Suprapubic skin (tissue), 4 donors: Measurements from ENCODE around the gene MCTP2. TPM values are rescaled to one million over a fixed set of nuclear protein-coding genes. Genes with fewer than 3 reads are reported as not detected.

Experiments
- DNase-seq, 2 donors: peaks; one replicate each; pipeline ENCODE4 v3.0.0-alpha.2; 2019; ENCODE audit warnings: low spot score in 2 of 2
- H3K27ac ChIP-seq: fragments of 200-600 bp; sonication (generic); one replicate; pipeline ENCODE4 v1.5.1; 2019
- H3K27me3 ChIP-seq: fragments of 200-600 bp; sonication (generic); one replicate; pipeline ENCODE4 v1.5.1; 2019
- H3K36me3 ChIP-seq: fragments of 200-600 bp; sonication (generic); one replicate; pipeline ENCODE4 v1.5.1; 2019
- H3K4me1 ChIP-seq: fragments of 200-600 bp; sonication (generic); one replicate; pipeline ENCODE4 v1.5.1; 2019
- H3K4me3 ChIP-seq: fragments of 200-600 bp; sonication (generic); one replicate; pipeline ENCODE4 v1.5.1; 2019; ENCODE audit warnings: mild to moderate bottlenecking
- H3K9me3 ChIP-seq: fragments of 200-600 bp; sonication (generic); one replicate; pipeline ENCODE4 v1.5.1; 2019
- CTCF ChIP-seq, 2 donors: fragments of 200-600 bp in 1 of 2; fragments of 450-650 bp in 1 of 2; sonication (generic) in 1 of 2; IDR thresholded peaks; one replicate each; pipeline ENCODE4 v1.5.1; 2016 to 2019; ENCODE audit warnings: antibody characterized with exemption in 2 of 2, mild to moderate bottlenecking in 1 of 2, moderate library complexity in 1 of 2
- EP300 ChIP-seq: sonication (generic); formaldehyde crosslinking; IDR thresholded peaks from one replicate; pipeline ENCODE4 v1.6.1; 2017; ENCODE audit warnings: antibody characterized with exemption
- POLR2A ChIP-seq, 2 donors: fragments of 450-650 bp; IDR thresholded peaks; one replicate each; pipeline ENCODE4 v1.6.1; 2017; ENCODE audit warnings: antibody characterized with exemption in 2 of 2, mild to moderate bottlenecking in 2 of 2, moderate library complexity in 2 of 2
- POLR2AphosphoS5 ChIP-seq, 3 donors: sonication (generic); formaldehyde crosslinking; IDR thresholded peaks; one replicate each; pipeline ENCODE4 v1.6.1; 2017; ENCODE audit warnings: antibody characterized with exemption in 3 of 3
- WGBS: methylation state at CpG from one replicate; pipeline ENCODE4 v1.1.5; 2018; 5-methylcytosine and 5-hydroxymethylcytosine counted together
- total RNA-seq, 4 donors: library from RNA; depleted of rRNA; stranded (reverse); fragments of >200 nt; gene quantifications; one replicate each; pipeline ENCODE4 v1.1.0, GENCODE V29; 2016

Gene MCTP2
- total RNA-seq, 4 donors from 2014 or later = 17.2 to 41.8 (median 20.5) TPM

GRCh38 chr15:94306700-94307650 lies 75.6 kb downstream of the MCTP2 start:
- H3K4me3 ChIP-seq = no peak overlapping the region
- H3K36me3 ChIP-seq = no peaks in the 10 kb centered on the region
- DNase-seq = no peak
- H3K27me3 ChIP-seq = no peaks in the 10 kb centered on the region
- no peak for TF ChIP-seq EP300
- TF ChIP-seq POLR2A (IDR thresholded peaks at IDR 0.05) = no peak
- TF ChIP-seq POLR2AphosphoS5 (IDR thresholded peaks at IDR 0.05) = no peak
- no peak for TF ChIP-seq CTCF (IDR thresholded peaks at IDR 0.05)
- H3K27ac ChIP-seq = no peak overlapping the region
- WGBS = 78% methylated on average over 13 of the region's 13 CpGs
- no peaks in the 10 kb centered on the region for H3K9me3 ChIP-seq
- no peaks in the 10 kb centered on the region for H3K4me1 ChIP-seq

DNA sequence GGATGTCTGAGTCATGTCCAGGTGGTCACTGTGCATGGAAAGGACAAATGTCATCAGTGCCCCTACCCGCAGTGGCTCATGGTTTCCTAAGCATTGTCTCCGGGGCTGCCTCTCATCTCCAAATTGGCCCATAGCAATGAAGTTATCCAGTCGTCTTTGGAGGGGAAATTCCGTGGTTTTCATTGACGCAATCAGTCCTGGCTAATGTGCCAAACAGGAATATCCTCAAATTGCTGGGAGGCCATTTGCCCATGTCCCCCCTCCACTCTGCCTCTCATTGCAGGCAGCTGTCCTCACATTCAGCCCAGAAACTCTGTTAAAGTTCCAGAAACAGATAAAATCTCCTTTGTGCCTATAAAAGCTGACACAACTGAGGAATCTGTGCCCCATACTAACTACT lies 81.6 kb downstream of the MCTP2 start:
- DNase-seq = no peak

GRCh38 chr15:94314639-94315038 lies 83.3 kb downstream of the MCTP2 start:
- TF ChIP-seq EP300 (no peak), POLR2A (IDR thresholded peaks at IDR 0.05) (no peak), POLR2AphosphoS5 (IDR thresholded peaks at IDR 0.05) (no peak), CTCF (IDR thresholded peaks at IDR 0.05) (no peak)
- Histone ChIP-seq H3K27ac (no peak overlapping the region), H3K9me3 (no peaks in the 10 kb centered on the region), H3K36me3 (peaks cover 4% of the 10 kb centered on the region), H3K27me3 (no peaks in the 10 kb centered on the region), H3K4me1 (no peaks in the 10 kb centered on the region), H3K4me3 (no peak overlapping the region)
- DNase-seq = no peak
- WGBS = 91% methylated on average over 3 of the region's 3 CpGs

More for the DNA sequence above, 81.6 kb downstream of the MCTP2 start:
- WGBS = 71% methylated on average over 5 of the region's 5 CpGs
- no peak overlapping the region for H3K27ac ChIP-seq
- TF ChIP-seq POLR2AphosphoS5 (IDR thresholded peaks at IDR 0.05) (no peak), POLR2A (IDR thresholded peaks at IDR 0.05) (no peak), EP300 (no peak), CTCF (IDR thresholded peaks at IDR 0.05) (no peak)
- no peaks in the 10 kb centered on the region for H3K4me1 ChIP-seq
- peaks cover 4% of the 10 kb centered on the region for H3K36me3 ChIP-seq
- H3K27me3 ChIP-seq = no peaks in the 10 kb centered on the region
- H3K9me3 ChIP-seq = no peaks in the 10 kb centered on the region
- no peak overlapping the region for H3K4me3 ChIP-seq

- Histone ChIP-seq H3K27me3 (no peaks in the 10 kb centered on the region), H3K4me1 (no peaks in the 10 kb centered on the region), H3K9me3 (no peaks in the 10 kb centered on the region), H3K27ac (no peak overlapping the region), H3K36me3 (peaks cover 4% of the 10 kb centered on the region), H3K4me3 (no peak overlapping the region)
- DNase-seq = no peak
- TF ChIP-seq POLR2AphosphoS5 (IDR thresholded peaks at IDR 0.05) = no peak
- no peak for TF ChIP-seq EP300
- TF ChIP-seq CTCF (IDR thresholded peaks at IDR 0.05) = no peak
- no peak for TF ChIP-seq POLR2A (IDR thresholded peaks at IDR 0.05)
- WGBS = 69% methylated on average over 5 of the region's 5 CpGs
Observed at GRCh38 chr15:94317211-94317610, 85.8 kb downstream of the MCTP2 start.

DNA sequence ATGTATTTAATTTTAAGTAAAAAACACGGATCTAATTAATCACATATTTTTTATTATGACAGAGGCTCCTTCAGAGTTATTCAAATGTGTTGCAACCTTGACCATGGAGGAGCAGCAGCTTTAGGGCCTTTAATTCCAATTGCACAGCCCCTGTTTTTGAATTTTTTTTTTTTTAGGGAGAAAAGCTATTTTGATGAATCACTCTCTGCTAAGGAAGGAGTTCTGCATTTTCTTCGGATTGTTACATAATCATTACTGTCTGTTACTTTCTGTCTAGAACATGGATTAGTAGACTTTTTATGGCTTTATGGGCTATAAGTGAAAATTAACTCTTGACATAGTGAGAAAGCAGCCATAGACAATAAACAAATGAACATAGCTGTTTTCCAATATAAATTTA lies 90.8 kb downstream of the MCTP2 start:
- Histone ChIP-seq H3K27me3 (no peaks in the 10 kb centered on the region), H3K4me3 (no peak overlapping the region), H3K36me3 (peaks cover 3% of the 10 kb centered on the region), H3K9me3 (no peaks in the 10 kb centered on the region), H3K4me1 (peaks cover 13% of the 10 kb centered on the region), H3K27ac (no peak overlapping the region)
- 50% methylated on average over 2 of the region's 2 CpGs for WGBS
- no peak for DNase-seq
- TF ChIP-seq CTCF (IDR thresholded peaks at IDR 0.05) (no peak), POLR2AphosphoS5 (IDR thresholded peaks at IDR 0.05) (no peak), POLR2A (IDR thresholded peaks at IDR 0.05) (no peak), EP300 (no peak)
